Activated naive CD4-positive, alpha-beta T cell treated with Interleukin-2 at 50 U/mL for 16 hours (primary cell): ENCODE data around the gene SAA4.
"Not testable (repeated sequence)": the region's sequence is repeated elsewhere in the genome, so short reads cannot be mapped to it uniquely, and the experiment has no call there.

ENCODE experiments used
- DNase-seq: peaks from one replicate; pipeline ENCODE4 v3.0.0-alpha.2; 2020

Gene SAA4

GRCh38 chr11:18236664-18237356, at the start of gene SAA4:
Gene SAA4, minus strand, starts transcription at chr11:18236802. Its CDS starts 876 bp downstream, at chr11:18235926.
- no peak for DNase-seq

GRCh38 chr11:18285841-18286240, 49.2 kb upstream of the SAA4 start:
- no peak for DNase-seq

GRCh38 chr11:18282626-18283025, 46.0 kb upstream of the SAA4 start:
- DNase-seq: no peak

- no peak for DNase-seq
These were observed 43.9 kb upstream of the SAA4 start for GRCh38 chr11:18280438-18281045.

- no peak for DNase-seq
These were observed 41.1 kb upstream of the SAA4 start for GRCh38 chr11:18277565-18278271.

- DNase-seq: no peak
These were observed 34.6 kb upstream of the SAA4 start for GRCh38 chr11:18271206-18271605.

GRCh38 chr11:18270102-18270501, 33.5 kb upstream of the SAA4 start:
- DNase-seq: no peak

- not testable (repeated sequence) for DNase-seq
These were observed 32.6 kb upstream of the SAA4 start for GRCh38 chr11:18269252-18269651.

- not testable (repeated sequence) for DNase-seq
These were observed 30.9 kb upstream of the SAA4 start for GRCh38 chr11:18267335-18268133.

GRCh38 chr11:18265949-18266348, 29.3 kb upstream of the SAA4 start, which contains the start of gene SAA1:
Gene SAA1, plus strand, starts transcription at chr11:18266264. Its CDS starts 624 bp downstream, at chr11:18266888.
- DNase-seq: no peak

- no peak for DNase-seq
These were observed 28.3 kb upstream of the SAA4 start for GRCh38 chr11:18264677-18265555.

GRCh38 chr11:18264035-18264434, 27.4 kb upstream of the SAA4 start:
- no peak for DNase-seq

GRCh38 chr11:18262681-18263350, 26.2 kb upstream of the SAA4 start:
- not testable (repeated sequence) for DNase-seq

GRCh38 chr11:18261721-18262120, 25.1 kb upstream of the SAA4 start:
- DNase-seq: no peak

GRCh38 chr11:18259259-18259658, 22.7 kb upstream of the SAA4 start:
- no peak for DNase-seq

- no peak for DNase-seq
These were observed 18.3 kb upstream of the SAA4 start for GRCh38 chr11:18254781-18255361.

GRCh38 chr11:18253778-18254338, 17.3 kb upstream of the SAA4 start:
- no peak for DNase-seq

- no peak for DNase-seq
These were observed 16.6 kb upstream of the SAA4 start for GRCh38 chr11:18253233-18253632.

GRCh38 chr11:18248561-18248960, 12.0 kb upstream of the SAA4 start, which contains the start of gene SAA2:
Gene SAA2, minus strand, starts transcription at chr11:18248668. Its CDS starts 657 bp downstream, at chr11:18248011.
- no peak for DNase-seq

- DNase-seq: not testable (repeated sequence)
These were observed 10.6 kb upstream of the SAA4 start for GRCh38 chr11:18247191-18247581.
